ENCODE measurements around the gene SH3RF3. TPM values are rescaled to one million over a fixed set of nuclear protein-coding genes. Genes with fewer than 3 reads are reported as not detected.

Gene SH3RF3
- total RNA-seq, 2 donors from 2014 or later = 1.3 to 5.6 TPM

DNA sequence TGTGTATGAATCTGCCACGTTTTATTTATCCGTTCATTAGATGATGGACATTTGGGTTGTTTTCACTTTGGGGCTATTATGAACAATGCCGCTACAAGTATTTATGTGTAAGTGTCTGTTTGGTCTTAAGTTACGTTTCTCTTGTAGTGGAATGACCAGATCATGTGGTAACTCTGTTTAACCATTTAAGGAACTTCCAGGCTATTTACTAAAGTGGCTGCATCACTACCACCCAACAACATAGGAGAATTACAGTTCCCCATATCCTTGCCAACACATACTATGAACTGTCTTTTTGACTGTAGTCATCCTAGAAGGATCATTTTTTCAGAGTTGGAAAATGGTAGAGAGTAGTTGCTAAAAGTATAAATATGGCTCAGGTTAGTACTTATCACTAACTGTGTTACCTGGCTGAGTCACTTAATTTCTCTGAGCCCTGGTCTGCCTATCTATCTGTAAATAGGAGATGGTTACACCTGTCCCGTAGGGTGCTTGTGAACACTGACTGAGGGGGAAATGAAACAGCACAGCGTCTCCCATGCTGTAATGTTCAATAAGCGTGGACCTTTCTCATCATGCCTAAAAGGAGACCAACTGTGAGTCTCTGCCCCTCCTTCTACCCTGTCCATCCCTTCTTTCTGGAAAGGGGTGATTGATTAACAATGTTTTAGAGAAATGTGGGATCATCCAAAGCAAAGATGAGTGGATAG lies 103.1 kb downstream of the SH3RF3 start:
- WGBS, 2 donors = 62 to 63% methylated on average over 7 of the region's 7 CpGs
- no peak for ATAC-seq

DNA sequence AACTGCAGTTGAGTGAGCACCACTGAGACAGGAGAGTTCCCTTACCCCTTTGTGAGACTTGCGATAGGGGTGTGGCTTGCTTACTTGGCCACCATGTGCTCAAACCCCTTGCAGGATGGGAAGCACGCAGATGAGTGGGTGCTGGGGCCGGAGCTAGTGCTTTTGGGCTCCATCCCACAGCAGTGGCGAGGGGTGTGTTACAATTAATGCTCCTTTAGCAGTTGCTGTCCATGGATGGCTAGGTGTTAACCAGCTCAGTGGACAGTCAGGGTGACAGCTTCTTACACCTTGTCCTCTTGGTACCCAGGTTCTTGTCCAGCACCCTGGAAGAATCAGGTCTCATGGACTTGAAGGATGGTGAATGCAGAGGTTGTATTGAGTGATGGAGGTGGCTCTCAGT lies 103.9 kb downstream of the SH3RF3 start:
- Histone ChIP-seq H3K4me1 (peaks cover 12% of the 10 kb centered on the region), H3K36me3 (replicated peaks in 1 of 2; ENCODE audit: insufficient read depth in 1 of 2, low read depth in 2 of 2) (no peaks in the 10 kb centered on the region), H3K27ac (no peak overlapping the region), H3K27me3 (no peaks in the 10 kb centered on the region), H3K4me3 (no peak overlapping the region), H3K9me3 (no peaks in the 10 kb centered on the region)
- DNase-seq = no peak
- intact Hi-C loops (cut with DNase I) = no loop called here
- TF ChIP-seq, protein P1, sequence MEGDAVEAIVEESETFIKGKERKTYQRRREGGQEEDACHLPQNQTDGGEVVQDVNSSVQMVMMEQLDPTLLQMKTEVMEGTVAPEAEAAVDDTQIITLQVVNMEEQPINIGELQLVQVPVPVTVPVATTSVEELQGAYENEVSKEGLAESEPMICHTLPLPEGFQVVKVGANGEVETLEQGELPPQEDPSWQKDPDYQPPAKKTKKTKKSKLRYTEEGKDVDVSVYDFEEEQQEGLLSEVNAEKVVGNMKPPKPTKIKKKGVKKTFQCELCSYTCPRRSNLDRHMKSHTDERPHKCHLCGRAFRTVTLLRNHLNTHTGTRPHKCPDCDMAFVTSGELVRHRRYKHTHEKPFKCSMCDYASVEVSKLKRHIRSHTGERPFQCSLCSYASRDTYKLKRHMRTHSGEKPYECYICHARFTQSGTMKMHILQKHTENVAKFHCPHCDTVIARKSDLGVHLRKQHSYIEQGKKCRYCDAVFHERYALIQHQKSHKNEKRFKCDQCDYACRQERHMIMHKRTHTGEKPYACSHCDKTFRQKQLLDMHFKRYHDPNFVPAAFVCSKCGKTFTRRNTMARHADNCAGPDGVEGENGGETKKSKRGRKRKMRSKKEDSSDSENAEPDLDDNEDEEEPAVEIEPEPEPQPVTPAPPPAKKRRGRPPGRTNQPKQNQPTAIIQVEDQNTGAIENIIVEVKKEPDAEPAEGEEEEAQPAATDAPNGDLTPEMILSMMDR (IDR thresholded peaks at IDR 0.05) = no peak
- TF ChIP-seq POLR2A (IDR thresholded peaks at IDR 0.05) = no peak
- no peak for ATAC-seq
- WGBS, 2 donors = 89 to 90% methylated on average over 4 of the region's 4 CpGs

More for the DNA sequence above, 103.1 kb downstream of the SH3RF3 start:
- intact Hi-C loops (cut with DNase I) = no loop called here
- H3K27me3 ChIP-seq = no peaks in the 10 kb centered on the region
- H3K4me3 ChIP-seq = no peak overlapping the region
- no peaks in the 10 kb centered on the region for H3K36me3 ChIP-seq (replicated peaks in 1 of 2; ENCODE audit: insufficient read depth in 1 of 2, low read depth in 2 of 2)
- H3K9me3 ChIP-seq = no peaks in the 10 kb centered on the region
- peaks cover 12% of the 10 kb centered on the region for H3K4me1 ChIP-seq
- no peak for TF ChIP-seq POLR2A (IDR thresholded peaks at IDR 0.05)
- TF ChIP-seq, protein P1 (IDR thresholded peaks at IDR 0.05) = no peak
- H3K27ac ChIP-seq = no peak overlapping the region
- DNase-seq = no peak

DNA sequence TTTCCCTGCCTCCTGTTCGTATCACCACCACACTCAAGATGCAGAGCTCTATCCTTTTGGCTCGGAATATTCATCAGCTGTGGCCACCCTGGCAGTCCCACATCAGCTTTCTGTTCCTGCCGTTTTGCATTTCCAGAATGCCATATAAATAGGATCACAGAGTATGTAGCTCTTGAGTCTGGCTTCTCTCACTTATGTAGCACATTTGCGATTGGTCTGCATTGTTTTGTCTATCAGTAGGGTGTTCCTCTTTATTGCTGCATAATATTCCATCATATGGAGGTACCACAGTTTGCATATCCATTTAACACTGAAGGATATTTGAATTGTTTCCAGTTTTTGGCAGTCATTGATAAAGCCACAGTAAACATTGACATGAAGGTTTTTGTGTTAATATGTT lies 104.6 kb downstream of the SH3RF3 start:
- Histone ChIP-seq H3K4me3 (no peak overlapping the region), H3K4me1 (peaks cover 12% of the 10 kb centered on the region), H3K27me3 (no peaks in the 10 kb centered on the region), H3K9me3 (no peaks in the 10 kb centered on the region), H3K36me3 (replicated peaks in 1 of 2; ENCODE audit: insufficient read depth in 1 of 2, low read depth in 2 of 2) (no peaks in the 10 kb centered on the region), H3K27ac (no peak overlapping the region)
- 82 to 85% methylated on average over 4 of the region's 4 CpGs for WGBS, 2 donors
- no peak for TF ChIP-seq POLR2A (IDR thresholded peaks at IDR 0.05)
- TF ChIP-seq, protein P1 (IDR thresholded peaks at IDR 0.05) = no peak
- no peak for DNase-seq
- intact Hi-C loops (cut with DNase I) = no loop called here
- no peak for ATAC-seq

DNA sequence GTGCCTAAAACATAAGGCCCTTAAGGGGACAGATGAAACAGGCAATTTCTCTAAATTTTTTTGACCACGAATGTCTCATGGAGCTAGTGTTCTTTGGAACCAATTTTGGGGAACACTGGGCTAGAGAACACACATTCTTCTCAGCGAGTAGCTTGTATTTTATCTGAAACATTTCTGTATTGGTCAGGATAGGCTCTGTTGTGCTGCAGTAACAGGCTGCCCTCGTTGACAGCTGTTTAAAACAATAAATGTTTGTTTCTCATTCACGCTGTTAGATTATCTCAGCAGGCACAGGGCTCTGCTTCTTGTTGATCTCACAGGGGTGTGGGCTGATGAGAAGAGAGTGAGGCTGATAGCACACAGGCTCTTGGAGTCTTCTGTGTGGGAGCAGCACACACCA lies 105.3 kb downstream of the SH3RF3 start:
- no peak for DNase-seq
- H3K36me3 ChIP-seq (replicated peaks in 1 of 2; ENCODE audit: insufficient read depth in 1 of 2, low read depth in 2 of 2) = no peaks in the 10 kb centered on the region

More for the DNA sequence above, 105.3 kb downstream of the SH3RF3 start:
- ATAC-seq = no peak
- H3K4me3 ChIP-seq = no peak overlapping the region
- TF ChIP-seq, protein P1 (IDR thresholded peaks at IDR 0.05) = no peak
- TF ChIP-seq POLR2A (IDR thresholded peaks at IDR 0.05) = no peak
- 79 to 84% methylated on average over 4 of the region's 4 CpGs for WGBS, 2 donors
- intact Hi-C loops (cut with DNase I) = no loop called here
- H3K9me3 ChIP-seq = no peaks in the 10 kb centered on the region
- H3K4me1 ChIP-seq = peaks cover 12% of the 10 kb centered on the region
- no peak overlapping the region for H3K27ac ChIP-seq
- H3K27me3 ChIP-seq = no peaks in the 10 kb centered on the region
